ENCODE data around the gene PRDX5.

PRDX5 gene

DNA sequence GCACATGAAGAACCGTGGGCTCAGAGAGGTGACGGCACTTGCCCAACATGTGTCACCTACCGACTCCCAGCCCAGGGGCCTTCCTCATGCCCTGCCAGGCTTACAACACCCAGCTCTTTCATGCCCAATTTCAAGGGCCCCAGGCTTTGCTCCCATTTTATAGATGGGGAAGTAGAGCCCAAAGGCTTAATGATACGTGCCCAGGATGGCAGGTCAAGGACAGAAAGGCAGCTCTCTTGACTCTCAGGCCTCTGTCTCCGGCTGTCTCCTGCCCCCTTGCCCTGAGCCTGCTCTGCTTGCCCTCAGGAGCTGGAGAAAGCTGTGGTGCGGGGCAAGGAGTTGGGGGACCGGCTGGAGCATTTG, 31.1 kb downstream of the PRDX5 start:
- CTCF ChIA-PET: no interaction called here
- no peak overlapping the region for H3K27ac ChIP-seq (ENCODE audit: extremely low read depth, low read depth, low read length)

DNA sequence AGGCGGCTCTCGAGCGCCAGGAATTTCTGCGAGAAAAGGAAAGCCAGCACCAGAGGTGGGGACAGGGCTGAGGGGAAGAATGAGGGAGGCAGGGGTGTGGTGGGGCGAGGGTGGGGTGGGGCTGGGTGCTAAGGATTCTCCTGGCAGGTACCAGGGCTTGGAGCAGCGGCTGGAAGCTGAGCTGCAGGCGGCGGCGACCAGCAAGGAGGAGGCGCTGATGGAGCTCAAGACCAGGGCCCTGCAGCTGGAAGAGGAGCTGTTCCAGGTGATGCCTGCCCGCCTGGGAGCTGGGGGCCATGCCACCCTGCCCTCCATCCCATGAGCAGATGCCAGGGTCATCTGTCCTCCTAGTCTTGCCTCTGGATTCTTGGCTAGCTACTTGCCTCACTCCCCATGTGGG, 31.5 kb downstream of the PRDX5 start:
- ChIA-PET POLR2A (interaction anchor here (1.3 to 2.7 kb wide), 2 partner anchors 32 to 78 kb away, joined by 3 to 10 read pairs; partner anchors contain the start of genes PRDX5 and TRMT112), CTCF (interaction anchor here (0.6 to 1.3 kb wide), 3 partner anchors 14 to 78 kb away, joined by 3 to 4 read pairs (median 3); no protein-coding TSS in a partner anchor)
- no peaks in the 10 kb centered on the region for H3K9me3 ChIP-seq (ENCODE audit: control insufficient read depth, insufficient read depth, low read depth, low read length)
- no peak overlapping the region for H3K27ac ChIP-seq (ENCODE audit: extremely low read depth, low read depth, low read length)
- H3K36me3 ChIP-seq (ENCODE audit: control insufficient read depth in 2 of 2, insufficient read depth in 1 of 2, low read length in 2 of 2): no peaks in the 10 kb centered on the region
- H3K4me1 ChIP-seq (ENCODE audit: control insufficient read depth, insufficient read depth, low read length): no peaks in the 10 kb centered on the region
- H3K4me3 ChIP-seq (ENCODE audit: low read depth, low read length): no peak overlapping the region
- TF ChIP-seq KLF1 (tag by site-specific recombination; IDR thresholded peaks at IDR 0.05) (peak; percentile 64), ZFP69B (tag by site-specific recombination; IDR thresholded peaks at IDR 0.05) (no peak)

More for the DNA sequence above, 31.1 kb downstream of the PRDX5 start:
- Histone ChIP-seq H3K9me3 (ENCODE audit: control insufficient read depth, insufficient read depth, low read depth, low read length) (no peaks in the 10 kb centered on the region), H3K4me3 (ENCODE audit: low read depth, low read length) (no peak overlapping the region), H3K36me3 (ENCODE audit: control insufficient read depth in 2 of 2, insufficient read depth in 1 of 2, low read length in 2 of 2) (no peaks in the 10 kb centered on the region), H3K4me1 (ENCODE audit: control insufficient read depth, insufficient read depth, low read length) (no peaks in the 10 kb centered on the region)
- TF ChIP-seq, protein P1, sequence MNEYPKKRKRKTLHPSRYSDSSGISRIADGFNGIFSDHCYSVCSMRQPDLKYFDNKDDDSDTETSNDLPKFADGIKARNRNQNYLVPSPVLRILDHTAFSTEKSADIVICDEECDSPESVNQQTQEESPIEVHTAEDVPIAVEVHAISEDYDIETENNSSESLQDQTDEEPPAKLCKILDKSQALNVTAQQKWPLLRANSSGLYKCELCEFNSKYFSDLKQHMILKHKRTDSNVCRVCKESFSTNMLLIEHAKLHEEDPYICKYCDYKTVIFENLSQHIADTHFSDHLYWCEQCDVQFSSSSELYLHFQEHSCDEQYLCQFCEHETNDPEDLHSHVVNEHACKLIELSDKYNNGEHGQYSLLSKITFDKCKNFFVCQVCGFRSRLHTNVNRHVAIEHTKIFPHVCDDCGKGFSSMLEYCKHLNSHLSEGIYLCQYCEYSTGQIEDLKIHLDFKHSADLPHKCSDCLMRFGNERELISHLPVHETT (tag by site-specific recombination; IDR thresholded peaks at IDR 0.05): no peak
- TF ChIP-seq, protein P2, sequence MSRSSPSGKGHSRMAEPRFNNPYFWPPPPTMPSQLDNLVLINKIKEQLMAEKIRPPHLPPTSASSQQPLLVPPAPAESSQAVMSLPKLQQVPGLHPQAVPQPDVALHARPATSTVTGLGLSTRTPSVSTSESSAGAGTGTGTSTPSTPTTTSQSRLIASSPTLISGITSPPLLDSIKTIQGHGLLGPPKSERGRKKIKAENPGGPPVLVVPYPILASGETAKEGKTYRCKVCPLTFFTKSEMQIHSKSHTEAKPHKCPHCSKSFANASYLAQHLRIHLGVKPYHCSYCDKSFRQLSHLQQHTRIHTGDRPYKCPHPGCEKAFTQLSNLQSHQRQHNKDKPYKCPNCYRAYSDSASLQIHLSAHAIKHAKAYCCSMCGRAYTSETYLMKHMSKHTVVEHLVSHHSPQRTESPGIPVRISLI (tag by site-specific recombination; IDR thresholded peaks at IDR 0.05): no peak
- POLR2A ChIA-PET: interaction anchor here (1.3 to 2.7 kb wide), 2 partner anchors 32 to 77 kb away, joined by 3 to 10 read pairs; partner anchors contain the start of genes PRDX5 and TRMT112

DNA sequence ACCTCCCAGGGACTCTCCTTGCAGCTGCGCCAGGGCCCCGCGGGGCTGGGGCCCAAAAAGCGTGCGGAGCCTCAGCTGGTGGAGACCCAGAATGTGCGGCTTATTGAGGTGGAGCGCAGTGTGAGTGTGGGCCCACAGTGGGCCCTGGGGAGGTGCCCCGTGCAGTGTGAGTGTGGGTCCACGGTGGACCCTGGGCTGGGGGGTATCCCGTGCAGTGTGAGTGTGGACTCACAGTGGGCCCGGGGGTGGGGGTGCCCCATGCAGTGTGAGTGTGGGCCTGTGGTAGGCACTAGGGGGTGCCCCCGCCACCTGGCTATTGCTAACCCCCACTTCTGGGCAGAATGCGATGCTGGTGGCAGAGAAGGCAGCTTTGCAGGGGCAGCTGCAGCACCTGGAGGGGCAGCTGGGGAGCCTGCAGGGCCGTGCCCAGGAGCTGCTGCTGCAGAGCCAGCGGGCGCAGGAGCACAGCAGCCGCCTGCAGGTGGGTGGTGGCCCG, 33.3 kb downstream of the PRDX5 start:
- Histone ChIP-seq H3K4me1 (ENCODE audit: control insufficient read depth, insufficient read depth, low read length) (no peaks in the 10 kb centered on the region), H3K36me3 (ENCODE audit: control insufficient read depth in 2 of 2, insufficient read depth in 1 of 2, low read length in 2 of 2) (no peaks in the 10 kb centered on the region), H3K4me3 (ENCODE audit: low read depth, low read length) (no peak overlapping the region), H3K9me3 (ENCODE audit: control insufficient read depth, insufficient read depth, low read depth, low read length) (no peaks in the 10 kb centered on the region), H3K27ac (ENCODE audit: extremely low read depth, low read depth, low read length) (no peak overlapping the region)
- ChIA-PET CTCF (no interaction called here), POLR2A (interaction anchor here (1.0 kb wide), 1 partner anchor 34 kb away, joined by 3 read pairs; the partner anchor contains the start of genes PRDX5 and TRMT112)
- TF ChIP-seq ZNF473 (tag by site-specific recombination; IDR thresholded peaks at IDR 0.05): no peak
- TF ChIP-seq, protein P3, sequence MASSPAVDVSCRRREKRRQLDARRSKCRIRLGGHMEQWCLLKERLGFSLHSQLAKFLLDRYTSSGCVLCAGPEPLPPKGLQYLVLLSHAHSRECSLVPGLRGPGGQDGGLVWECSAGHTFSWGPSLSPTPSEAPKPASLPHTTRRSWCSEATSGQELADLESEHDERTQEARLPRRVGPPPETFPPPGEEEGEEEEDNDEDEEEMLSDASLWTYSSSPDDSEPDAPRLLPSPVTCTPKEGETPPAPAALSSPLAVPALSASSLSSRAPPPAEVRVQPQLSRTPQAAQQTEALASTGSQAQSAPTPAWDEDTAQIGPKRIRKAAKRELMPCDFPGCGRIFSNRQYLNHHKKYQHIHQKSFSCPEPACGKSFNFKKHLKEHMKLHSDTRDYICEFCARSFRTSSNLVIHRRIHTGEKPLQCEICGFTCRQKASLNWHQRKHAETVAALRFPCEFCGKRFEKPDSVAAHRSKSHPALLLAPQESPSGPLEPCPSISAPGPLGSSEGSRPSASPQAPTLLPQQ (tag by site-specific recombination; IDR thresholded peaks at IDR 0.05): peak; percentile 61
- TF ChIP-seq SALL2 (tag by site-specific recombination; IDR thresholded peaks at IDR 0.05; ENCODE audit: borderline replicate concordance): no peak
- peak; percentile 37; the same call in 1 of the 2 replicates for TF ChIP-seq GLIS2 (tag by site-specific recombination; IDR thresholded peaks at IDR 0.05)
- TF ChIP-seq ZFP69B (tag by site-specific recombination; IDR thresholded peaks at IDR 0.05): peak; percentile 58
- TF ChIP-seq GLIS1 (tag by site-specific recombination; IDR thresholded peaks at IDR 0.05): 0 out of 2 replicates have a peak, but pooled peaks have one; percentile 24
- no peak for TF ChIP-seq RBAK (tag by site-specific recombination; IDR thresholded peaks at IDR 0.05)
- TF ChIP-seq, protein P4, sequence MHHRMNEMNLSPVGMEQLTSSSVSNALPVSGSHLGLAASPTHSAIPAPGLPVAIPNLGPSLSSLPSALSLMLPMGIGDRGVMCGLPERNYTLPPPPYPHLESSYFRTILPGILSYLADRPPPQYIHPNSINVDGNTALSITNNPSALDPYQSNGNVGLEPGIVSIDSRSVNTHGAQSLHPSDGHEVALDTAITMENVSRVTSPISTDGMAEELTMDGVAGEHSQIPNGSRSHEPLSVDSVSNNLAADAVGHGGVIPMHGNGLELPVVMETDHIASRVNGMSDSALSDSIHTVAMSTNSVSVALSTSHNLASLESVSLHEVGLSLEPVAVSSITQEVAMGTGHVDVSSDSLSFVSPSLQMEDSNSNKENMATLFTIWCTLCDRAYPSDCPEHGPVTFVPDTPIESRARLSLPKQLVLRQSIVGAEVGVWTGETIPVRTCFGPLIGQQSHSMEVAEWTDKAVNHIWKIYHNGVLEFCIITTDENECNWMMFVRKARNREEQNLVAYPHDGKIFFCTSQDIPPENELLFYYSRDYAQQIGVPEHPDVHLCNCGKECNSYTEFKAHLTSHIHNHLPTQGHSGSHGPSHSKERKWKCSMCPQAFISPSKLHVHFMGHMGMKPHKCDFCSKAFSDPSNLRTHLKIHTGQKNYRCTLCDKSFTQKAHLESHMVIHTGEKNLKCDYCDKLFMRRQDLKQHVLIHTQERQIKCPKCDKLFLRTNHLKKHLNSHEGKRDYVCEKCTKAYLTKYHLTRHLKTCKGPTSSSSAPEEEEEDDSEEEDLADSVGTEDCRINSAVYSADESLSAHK (tag by site-specific recombination; IDR thresholded peaks at IDR 0.05): no peak
- TF ChIP-seq ZNF266 (tag by site-specific recombination; IDR thresholded peaks at IDR 0.05; ENCODE audit: low read depth): no peak

All from HEK293 (cell line).